Activated CD8-positive, alpha-beta memory T cell treated with anti-CD3 and anti-CD28 coated beads for 48 hours (primary cell): Measurements from ENCODE around the gene AZIN2.
"Not testable (repeated sequence)": the region's sequence is repeated elsewhere in the genome, so short reads cannot be mapped to it uniquely, and the experiment has no call there.

Experiments used
- DNase-seq, 3 experiments: peaks; one replicate each; pipeline ENCODE4 v3.0.0-alpha.2; 2020; ENCODE audit warnings: low read depth in 2 of 3, low spot score in 2 of 3

Gene AZIN2

GRCh38 chr1:33080885-33081553 is at the start of gene AZIN2:
Gene AZIN2, plus strand, starts transcription at chr1:33081153. Its CDS starts 1,097 bp downstream, at chr1:33082250.
- DNase-seq: peak; percentile 86 to 98 (median 98)

- DNase-seq: no peak
Measured at GRCh38 chr1:33031506-33031905, 49.4 kb upstream of the AZIN2 start.

GRCh38 chr1:33032126-33032869 is 48.7 kb upstream of the AZIN2 start:
- DNase-seq: no peak

- DNase-seq: no peak
Measured at GRCh38 chr1:33036051-33036525, 44.9 kb upstream of the AZIN2 start.

GRCh38 chr1:33036526-33037503 is 44.1 kb upstream of the AZIN2 start, which contains the start of gene AK2:
Gene AK2, minus strand, starts transcription at chr1:33036883. Its CDS starts 55 bp downstream, at chr1:33036828.
- peak; percentile 55 to 91 (median 89) for DNase-seq

GRCh38 chr1:33039840-33040239 is 41.1 kb upstream of the AZIN2 start:
- no peak for DNase-seq

- DNase-seq: no peak
Measured at GRCh38 chr1:33041026-33041425, 39.9 kb upstream of the AZIN2 start.

- DNase-seq: no peak
Measured at GRCh38 chr1:33042831-33043230, 38.1 kb upstream of the AZIN2 start.

GRCh38 chr1:33043267-33044092 is 37.5 kb upstream of the AZIN2 start:
- DNase-seq: no peak

- no peak for DNase-seq
Measured at GRCh38 chr1:33045246-33045645, 35.7 kb upstream of the AZIN2 start.

GRCh38 chr1:33045814-33046213 is 35.1 kb upstream of the AZIN2 start:
- DNase-seq: no peak

GRCh38 chr1:33046234-33046633 is 34.7 kb upstream of the AZIN2 start:
- not testable (repeated sequence) for DNase-seq

GRCh38 chr1:33047290-33047689 is 33.7 kb upstream of the AZIN2 start:
- DNase-seq: no peak

- no peak for DNase-seq
Measured at GRCh38 chr1:33047839-33048305, 33.1 kb upstream of the AZIN2 start.

- DNase-seq: no peak
Measured at GRCh38 chr1:33048426-33048825, 32.5 kb upstream of the AZIN2 start.

GRCh38 chr1:33049371-33049770 is 31.6 kb upstream of the AZIN2 start:
- DNase-seq: no peak

- no peak for DNase-seq
Measured at GRCh38 chr1:33050221-33051076, 30.5 kb upstream of the AZIN2 start.

GRCh38 chr1:33055210-33056008 is 25.5 kb upstream of the AZIN2 start:
- no peak for DNase-seq
